Measurements from ENCODE around the gene SLC28A2. TPM values are rescaled to one million over a fixed set of nuclear protein-coding genes. Genes with fewer than 3 reads are reported as not detected.

The SLC28A2 gene
- polyA plus RNA-seq, 3 donors, result 0.40 to 0.44 (median 0.43) TPM

DNA sequence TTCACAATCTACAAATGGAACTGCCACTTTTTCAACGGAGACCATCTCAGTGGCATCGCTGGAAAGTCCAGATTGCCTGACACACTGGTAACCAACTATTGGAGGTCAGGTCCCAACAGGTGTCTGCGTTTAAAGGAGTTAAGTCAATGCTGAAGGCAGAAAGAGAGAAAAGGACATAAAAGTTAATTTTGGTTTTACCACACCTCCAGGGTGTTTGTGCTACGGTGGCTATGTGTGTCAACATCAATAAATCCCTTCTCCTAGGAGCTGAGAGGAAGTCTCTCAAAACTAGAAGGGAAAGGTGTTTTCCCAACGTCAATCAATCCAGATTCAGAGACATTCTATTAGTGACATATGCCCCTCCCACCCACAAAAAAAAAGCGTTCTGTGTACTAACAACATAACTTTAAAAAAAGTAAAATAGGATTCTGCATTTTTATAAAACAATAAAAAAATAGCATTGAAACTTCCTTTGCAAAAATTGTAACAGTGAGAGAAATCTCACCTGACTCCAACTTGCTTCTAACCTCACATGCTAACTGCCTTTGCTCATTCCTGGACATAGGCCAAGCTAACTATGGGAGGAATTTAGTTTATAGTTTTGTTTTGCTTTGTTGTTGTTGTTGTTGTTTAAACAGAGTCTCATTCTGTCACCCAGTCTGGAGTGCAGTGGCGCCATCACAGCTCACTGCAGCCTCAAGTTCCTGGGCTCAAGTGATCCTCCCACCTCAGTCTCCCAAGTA is 67.6 kb downstream of the SLC28A2 start:
- DNase-seq (ENCODE audit: low read depth in 3 of 3, low spot score in 2 of 3), result no peak

GRCh38 chr15:45320581-45321205 is 68.7 kb downstream of the SLC28A2 start:
- no peak for DNase-seq (ENCODE audit: low read depth in 3 of 3, low spot score in 2 of 3)

GRCh38 chr15:45326280-45326679 is 74.2 kb downstream of the SLC28A2 start:
- DNase-seq (ENCODE audit: low read depth in 3 of 3, low spot score in 2 of 3), result no peak

DNA sequence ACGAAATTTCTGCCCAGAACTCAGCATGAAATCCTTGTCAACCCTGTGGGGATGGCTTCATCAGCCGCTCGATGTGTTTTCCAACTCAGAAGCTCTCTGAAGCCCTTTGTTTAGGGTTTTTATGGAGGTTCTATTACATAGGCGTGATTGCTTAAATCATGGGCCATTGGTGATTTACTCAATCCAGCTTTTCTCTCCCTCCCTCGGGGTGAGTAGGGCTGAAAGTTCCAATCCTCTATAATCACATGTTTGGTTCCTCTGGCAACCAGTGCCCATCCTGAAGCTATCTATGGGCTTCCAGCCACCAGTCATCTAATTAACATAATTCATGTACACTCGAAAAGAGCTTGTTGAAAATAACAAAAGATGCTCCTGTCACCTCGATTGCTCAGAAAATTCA is 74.7 kb downstream of the SLC28A2 start:
- no peak for DNase-seq (ENCODE audit: low read depth in 3 of 3, low spot score in 2 of 3)

Other genes starting within 250 kb of the SLC28A2 start
- gene SORD, start 229.0 kb upstream of the SLC28A2 start, polyA plus RNA-seq (ENCODE audit: insufficient read length in 3 of 3), result 10 to 100 TPM; 28.0 to 45.8 (median 40.1) TPM
- under 1 TPM in 2 of 3 donors, not detected in 1; 0.10 to 0.14 TPM for gene DUOX2, start 138.1 kb upstream of the SLC28A2 start, polyA plus RNA-seq (ENCODE audit: insufficient read length in 3 of 3)
- gene DUOXA2, start 137.9 kb upstream of the SLC28A2 start, polyA plus RNA-seq (ENCODE audit: insufficient read length in 3 of 3), result not detected
- gene DUOXA1, start 122.4 kb upstream of the SLC28A2 start, polyA plus RNA-seq (ENCODE audit: insufficient read length in 3 of 3), result under 1 TPM; 0.16 to 0.22 (median 0.21) TPM
- gene DUOX1, start 122.2 kb upstream of the SLC28A2 start, polyA plus RNA-seq (ENCODE audit: insufficient read length in 3 of 3), result 1 to 10 TPM; 1.7 to 3.1 (median 2.3) TPM
- 10 to 100 TPM; 13.0 to 16.0 (median 15.3) TPM for gene SHF, start 64.3 kb upstream of the SLC28A2 start, polyA plus RNA-seq (ENCODE audit: insufficient read length in 3 of 3)
- 100 to 1,000 TPM; 213 to 323 (median 246) TPM for gene GATM, start 126.3 kb downstream of the SLC28A2 start, polyA plus RNA-seq (ENCODE audit: insufficient read length in 3 of 3)